Raji (cell line): ENCODE measurements around the gene LONP2.
A peak's percentile ranks its signal among the peaks of the same experiment; 100 is the strongest.

Source experiments
- POLR2A ChIP-seq: IDR thresholded peaks from 2 replicates; pipeline ENCODE4 v1.6.1; 2011; ENCODE audit warnings: low read depth, low read length, control low read depth; ENCODE audit not compliant: insufficient read depth

The LONP2 gene

DNA sequence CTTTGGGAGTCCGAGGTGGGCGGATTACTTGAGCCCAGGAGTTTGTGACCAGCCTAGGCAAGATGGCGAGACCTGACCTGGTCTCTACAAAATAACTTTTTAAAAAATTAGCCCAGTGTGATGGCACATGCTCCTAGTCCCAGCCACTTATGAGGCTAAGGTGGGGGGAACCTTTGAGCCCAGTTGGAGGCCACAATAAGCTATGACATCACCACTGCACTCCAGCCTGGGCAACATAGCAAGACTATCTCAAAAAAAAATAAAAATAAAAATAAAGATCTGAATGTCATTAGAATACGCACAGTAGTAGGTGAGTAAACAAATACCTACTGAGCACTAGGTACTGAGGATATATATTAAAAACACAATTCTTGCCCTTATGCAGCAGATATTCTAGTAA lies 138.0 kb downstream of the LONP2 start:
- TF ChIP-seq POLR2A, result no peak

DNA sequence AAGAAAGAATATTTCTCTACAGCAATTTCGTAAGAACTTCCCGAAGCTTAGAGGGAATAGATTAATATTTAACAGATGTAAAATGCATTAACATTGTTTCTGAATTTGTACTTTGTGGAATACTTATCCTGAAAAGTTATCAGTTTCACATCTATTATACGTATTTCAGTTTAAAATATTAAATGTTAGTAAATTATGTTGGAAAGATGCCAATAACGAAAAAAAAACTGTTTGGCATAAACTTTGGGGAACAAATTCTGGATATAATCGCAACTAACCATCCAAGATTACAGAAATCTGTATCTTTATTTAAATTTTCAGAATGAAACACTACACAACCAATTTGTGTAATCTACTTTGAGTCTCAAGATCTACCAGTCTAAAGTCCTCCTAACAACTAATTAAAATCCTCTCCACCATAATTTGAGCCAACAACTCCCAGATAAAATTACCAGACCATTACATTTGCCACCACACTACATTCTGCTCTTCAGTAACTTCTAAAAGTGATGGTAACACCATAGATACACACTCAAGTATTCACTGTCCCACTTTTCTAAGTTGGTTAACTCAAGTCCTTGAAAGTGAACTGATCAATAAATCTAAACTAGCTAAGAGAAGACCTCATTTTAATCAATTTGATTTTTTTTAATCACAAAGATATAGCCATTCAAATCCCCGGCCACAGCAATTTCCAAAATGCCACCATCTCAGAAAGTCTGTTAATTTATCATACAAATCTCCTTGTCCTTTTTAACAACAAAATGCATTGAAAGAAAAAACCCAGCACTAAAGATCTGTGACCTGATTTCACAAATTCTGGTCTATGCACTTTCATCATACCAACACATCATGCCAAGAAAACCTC lies 139.1 kb downstream of the LONP2 start:
- TF ChIP-seq POLR2A, result no peak

GRCh38 chr16:48383877-48384519 lies 139.9 kb downstream of the LONP2 start:
- no peak for TF ChIP-seq POLR2A

DNA sequence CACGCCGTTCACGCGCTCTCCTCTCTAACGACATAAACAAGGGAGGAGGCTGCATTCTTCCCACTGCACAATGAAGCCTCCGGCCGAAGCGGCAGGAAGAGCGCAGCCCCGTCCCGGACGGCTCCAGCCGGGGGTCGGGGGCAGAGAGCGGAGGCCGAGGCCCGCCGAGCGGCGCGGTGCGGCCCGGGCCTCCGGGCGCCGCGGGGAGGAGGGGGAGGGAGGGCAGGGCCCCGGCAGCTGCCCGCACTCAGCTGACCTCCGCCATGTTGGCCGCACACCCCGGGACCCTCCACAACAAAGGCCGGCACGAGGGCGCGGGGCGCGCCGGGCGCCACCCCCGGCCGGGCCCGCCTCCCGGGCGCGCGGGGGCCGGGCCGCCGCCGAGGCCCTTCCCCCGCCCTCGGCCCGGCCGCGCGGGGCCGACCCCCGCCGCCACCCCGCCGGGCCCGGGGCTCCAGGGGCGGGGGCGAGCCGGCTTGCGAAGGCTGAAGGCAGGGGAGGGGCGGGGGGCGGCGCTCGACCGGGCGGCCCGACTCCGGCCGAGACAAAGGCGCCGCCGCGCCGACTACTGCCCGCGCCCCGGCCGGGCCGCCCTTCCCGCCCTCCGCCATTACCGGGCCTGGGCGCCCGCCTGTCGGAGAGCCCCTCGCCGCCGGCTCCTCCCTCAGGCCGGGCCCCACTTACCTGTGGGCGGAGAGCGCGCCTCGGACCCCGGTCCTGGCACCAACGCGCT lies 140.6 kb downstream of the LONP2 start:
- no peak for TF ChIP-seq POLR2A

- TF ChIP-seq POLR2A, result peak; percentile 94
Observed at GRCh38 chr16:48385253-48386150, 141.4 kb downstream of the LONP2 start, which contains the start of gene SIAH1. TSS of gene SIAH1 (minus strand) at chr16:48385413. CDS start at chr16:48362428, 22,985 bp downstream.

- TF ChIP-seq POLR2A, result no peak
Observed at GRCh38 chr16:48386559-48387312, 142.6 kb downstream of the LONP2 start.

- no peak for TF ChIP-seq POLR2A
Observed at GRCh38 chr16:48392407-48392806, 148.3 kb downstream of the LONP2 start.

- no peak for TF ChIP-seq POLR2A
Observed at GRCh38 chr16:48393485-48394354, 149.6 kb downstream of the LONP2 start.

- TF ChIP-seq POLR2A, result no peak
Observed at GRCh38 chr16:48394355-48394703, 150.2 kb downstream of the LONP2 start.

DNA sequence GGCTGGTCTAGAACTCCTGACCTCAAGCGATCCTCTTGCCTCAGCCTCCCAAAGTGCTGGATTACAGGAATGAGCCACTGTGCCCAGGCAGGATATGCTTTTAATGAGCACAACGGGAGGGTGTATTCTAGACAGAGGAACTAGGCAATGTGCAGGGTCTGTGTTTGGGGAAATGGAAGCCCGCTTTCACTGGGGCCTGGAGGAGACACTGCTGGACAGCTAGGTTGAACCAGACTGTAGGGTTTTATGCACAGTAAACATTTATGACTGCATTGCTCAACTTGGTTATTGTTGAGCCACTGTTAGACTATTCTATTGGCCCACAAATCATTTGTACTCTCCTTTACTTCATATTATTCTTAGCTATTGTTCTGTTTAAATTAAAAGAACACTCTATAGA lies 151.3 kb downstream of the LONP2 start:
- TF ChIP-seq POLR2A, result no peak

- TF ChIP-seq POLR2A, result no peak
Observed at GRCh38 chr16:48405153-48405552, 161.1 kb downstream of the LONP2 start.

DNA sequence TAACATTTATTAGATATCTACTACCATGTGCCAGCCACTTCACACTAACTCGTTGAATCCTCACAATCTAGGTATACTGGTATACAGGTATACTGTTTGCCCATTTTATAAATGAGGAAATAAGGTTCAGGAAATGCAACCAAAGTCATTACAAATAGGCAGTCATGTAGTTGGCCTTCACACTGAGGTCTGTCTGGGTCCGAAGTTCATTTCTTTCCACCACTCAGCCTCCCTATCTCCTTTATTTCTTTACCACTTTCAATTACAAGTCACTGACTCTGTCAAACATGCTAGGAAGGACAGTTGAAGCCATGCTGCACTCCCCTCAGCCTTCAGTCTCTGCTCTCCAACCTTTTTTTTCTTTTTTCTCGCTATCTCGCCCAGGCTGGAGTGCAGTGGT lies 161.8 kb downstream of the LONP2 start:
- TF ChIP-seq POLR2A, result no peak
